NCI-H1694 (cell line): ENCODE data around the gene UBE2L6.

Experiments
- DNase-seq: peaks from one replicate; lab custom pipeline; 2025; lab: John Stamatoyannopoulos, UW

UBE2L6 gene

DNA sequence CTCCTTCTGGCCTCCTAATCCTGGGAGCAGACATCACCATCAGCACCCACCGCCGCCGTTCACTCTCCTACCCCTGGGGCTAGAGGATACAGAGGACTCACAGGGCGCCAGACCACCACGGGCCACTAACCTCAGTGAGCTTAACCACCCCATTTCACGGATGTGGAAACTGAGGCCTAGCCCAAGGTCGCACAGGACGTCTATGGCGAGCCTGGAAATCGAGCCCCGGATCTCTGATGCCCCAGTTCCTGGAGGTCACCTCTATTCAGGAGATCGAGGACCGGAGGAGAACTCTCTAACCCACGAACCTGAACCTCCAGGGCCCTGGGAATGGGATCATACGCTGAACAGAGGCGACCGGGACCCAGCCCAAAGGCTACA is 37.3 kb downstream of the UBE2L6 start:
- DNase-seq = no peak

DNA sequence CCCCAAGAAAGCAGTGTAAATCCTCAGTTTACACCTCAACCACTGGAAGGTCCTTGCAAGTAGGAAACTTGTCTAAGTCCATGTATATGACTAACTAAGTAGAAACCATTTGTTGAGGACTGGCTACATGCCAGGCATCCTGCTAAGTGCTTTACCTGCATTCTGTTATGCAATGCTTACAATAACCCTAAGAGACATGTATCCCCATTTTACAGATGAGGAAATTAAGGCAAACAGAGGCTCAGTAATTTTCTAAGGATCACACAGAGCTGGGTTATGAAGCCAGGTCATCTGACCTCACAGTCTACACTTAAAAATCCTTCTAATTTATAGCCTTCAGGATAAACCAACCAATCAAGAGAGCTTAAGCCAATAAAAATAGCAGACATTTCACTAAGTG is 38.5 kb downstream of the UBE2L6 start:
- no peak for DNase-seq

DNA sequence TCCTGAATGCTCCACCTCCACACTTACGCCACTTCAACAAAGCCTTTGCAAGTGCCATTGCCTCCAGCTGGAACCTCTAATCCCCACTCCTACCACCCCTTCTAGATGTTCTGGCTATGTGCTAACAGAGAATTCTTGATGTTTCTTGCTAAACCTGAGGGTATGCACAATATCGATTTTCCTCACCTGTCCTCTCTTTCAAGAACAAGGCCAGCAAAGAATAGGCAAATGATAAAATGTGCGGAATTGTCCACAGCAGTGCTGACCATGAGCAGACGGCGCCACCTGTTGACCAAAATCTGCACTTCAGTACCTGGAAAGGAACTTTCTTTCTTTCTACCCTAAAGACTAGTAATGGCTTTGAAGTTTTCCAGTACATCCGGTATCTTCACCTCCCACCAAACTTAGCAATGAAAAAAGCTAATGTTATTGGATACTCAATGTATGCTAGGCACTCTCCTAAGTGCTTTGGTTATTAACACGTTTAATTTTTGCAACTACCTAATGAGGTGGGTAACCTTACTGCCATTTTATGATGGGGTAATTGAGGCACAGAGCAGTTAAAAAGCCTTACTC is 40.3 kb downstream of the UBE2L6 start:
- peak; percentile 13 for DNase-seq

DNA sequence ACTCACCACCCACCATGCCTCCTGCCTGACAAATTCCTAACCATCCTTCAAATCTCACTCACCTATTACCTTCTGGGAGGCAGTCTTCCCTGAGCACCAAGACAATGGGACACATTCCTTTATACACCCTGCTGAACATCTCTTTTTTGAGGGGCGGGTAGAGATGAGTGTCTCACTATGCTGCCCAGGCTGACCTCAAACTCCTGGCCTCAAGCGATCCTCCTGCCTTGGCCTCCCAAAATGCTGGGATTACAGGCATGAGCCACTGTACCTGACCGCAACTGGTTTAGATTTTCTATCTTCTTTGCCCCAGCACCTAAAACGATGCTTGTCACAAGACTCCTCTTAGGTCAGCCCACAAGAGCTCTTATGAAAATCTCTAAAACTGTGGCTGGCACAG is 44.1 kb downstream of the UBE2L6 start:
- DNase-seq = no peak

DNA sequence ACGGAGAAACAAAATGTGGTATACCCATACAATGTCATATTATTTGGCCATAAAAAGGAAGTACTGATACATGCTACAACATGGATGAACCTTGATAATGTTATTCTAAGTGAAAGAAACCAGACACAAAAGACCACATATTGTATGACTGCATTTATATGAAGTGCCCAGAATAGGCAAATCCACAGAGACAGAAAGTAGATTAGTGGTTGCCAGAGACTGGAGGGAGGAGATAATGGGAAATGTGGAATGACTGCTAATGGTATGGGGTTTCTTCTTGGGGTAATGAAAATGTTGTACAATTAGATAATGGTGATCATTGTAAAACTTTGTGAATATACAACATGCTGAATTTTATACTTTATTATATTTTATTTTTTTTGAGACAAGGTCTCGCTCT is 46.4 kb downstream of the UBE2L6 start:
- no peak for DNase-seq

DNA sequence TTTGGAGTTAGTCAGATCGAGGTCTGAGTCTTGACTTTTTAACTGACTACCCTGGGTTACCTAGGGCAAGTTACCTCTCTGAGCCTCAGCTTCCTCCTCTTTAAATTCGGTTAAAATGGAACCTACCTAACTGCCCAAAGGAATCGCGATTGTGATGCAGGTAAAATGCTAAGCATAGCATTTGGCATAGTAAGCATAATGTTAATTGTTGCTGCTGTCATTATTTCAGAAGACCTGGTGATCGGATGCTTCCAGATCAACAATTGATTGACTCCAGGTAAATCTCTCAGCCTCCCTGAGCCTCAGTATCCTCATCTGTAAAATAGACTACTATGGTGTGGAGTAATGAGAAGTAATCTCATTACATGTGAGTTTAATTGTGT is 51.4 kb downstream of the UBE2L6 start:
- no peak for DNase-seq

DNA sequence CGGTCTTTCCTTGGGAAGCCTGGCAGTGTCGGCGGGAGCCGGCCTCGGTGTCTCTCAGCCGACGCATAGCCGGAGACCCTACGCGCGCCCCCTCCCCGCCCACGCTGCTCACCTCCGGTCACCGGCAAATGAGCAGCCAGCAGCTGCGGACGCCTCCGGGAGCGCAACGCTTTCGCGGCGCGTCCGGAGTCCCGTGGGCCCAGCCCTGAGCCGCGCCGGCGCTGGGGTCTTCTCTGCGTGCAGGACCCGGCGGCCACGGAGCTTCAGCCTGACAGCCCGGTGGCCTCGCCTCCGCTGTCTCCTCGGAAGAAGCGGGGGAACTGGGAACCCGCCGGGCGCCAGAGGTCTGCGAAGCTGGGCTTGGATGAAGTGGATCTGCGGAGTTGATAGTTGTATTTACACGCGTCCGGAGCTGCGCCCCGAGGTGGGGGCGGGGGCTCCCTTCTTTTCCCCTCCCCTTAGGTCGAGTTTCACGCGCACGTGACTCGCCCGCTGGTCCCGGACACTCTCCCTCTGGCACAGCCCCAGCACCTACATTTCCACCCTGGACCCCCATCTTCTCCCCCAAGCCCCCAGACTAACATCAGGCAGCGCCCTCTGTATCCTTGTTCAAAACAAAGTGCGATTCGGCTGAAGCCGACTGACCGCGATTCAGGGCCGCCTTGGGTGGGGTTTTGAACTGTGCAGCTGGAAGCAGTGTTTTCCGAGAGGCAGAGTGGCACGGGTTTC is 52.0 kb downstream of the UBE2L6 start, which contains the start of gene SLC43A1:
Gene SLC43A1 (minus strand): TSS at position 371 of the 729 bp plus-strand sequence. CDS start 1,591 bp downstream, outside the sequence.
- no peak for DNase-seq

DNA sequence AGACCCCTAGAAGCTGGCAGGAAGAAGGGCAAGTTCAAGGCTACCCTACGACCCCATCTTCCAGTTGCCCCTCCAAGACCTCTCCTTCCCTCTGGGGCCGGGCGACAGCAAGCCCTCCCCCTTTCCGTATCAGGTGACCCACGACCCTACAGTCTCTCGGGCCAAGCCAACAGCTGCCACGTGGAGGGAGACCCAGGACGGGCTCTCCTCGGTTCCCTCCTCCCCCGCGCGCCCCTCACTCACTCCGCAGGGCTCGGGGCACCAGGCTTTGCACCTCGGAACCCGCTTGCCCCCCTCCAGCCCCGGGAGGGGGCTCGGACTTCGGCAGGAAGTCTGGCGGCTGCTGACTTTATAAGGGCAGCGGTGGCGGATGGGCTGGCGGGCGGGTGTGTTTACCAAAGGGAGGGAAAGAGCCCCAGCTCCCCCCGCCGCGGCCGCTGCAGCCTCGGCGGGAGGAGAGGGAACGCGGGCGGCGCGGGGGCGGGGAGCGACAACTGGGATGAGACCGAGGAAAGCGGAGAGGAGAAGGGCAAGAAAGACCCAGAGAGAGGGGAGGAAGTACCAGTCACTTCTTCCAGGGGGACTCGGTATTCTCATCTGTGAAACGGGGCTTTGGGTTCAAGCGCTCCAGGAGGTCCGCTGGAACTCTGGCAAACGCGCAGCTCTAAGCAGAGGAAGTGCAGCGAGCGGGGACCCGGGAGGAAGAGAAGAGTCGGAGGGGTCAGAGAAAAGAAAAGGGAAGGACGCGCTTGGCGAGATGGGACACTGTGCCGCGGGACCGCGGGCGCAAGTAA is 52.7 kb downstream of the UBE2L6 start:
- no peak for DNase-seq

DNA sequence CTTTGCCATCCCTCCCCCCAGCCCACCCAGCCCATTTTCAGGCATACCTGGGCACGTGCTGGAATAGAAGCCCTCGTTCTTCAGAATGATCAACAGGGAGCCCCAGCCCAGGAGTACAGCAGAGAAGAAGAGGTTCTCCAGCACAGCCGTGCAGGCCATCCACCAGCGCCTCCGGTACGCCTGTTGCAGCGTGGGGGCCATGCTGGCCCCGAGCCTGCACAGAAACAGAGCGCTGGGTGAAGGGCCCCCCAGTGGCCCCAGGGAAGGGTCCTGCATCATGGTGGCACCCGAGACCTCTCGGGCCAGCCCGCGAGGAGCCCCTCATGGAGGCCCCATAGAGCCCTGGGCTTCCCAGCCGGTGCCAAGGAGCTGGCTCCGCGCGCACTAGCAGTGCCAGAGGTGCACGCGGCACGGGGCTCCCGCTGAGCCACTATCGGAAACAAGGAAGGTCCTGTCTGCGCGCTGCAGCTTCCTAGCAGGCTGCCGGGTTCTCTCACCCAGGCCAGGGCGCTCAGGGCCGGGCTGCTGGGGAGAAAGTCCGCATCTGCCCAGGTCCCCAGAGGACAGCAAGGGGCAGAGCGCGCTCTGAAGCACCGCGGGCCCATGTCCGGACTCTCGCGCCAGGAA is 53.4 kb downstream of the UBE2L6 start:
- DNase-seq = no peak

DNA sequence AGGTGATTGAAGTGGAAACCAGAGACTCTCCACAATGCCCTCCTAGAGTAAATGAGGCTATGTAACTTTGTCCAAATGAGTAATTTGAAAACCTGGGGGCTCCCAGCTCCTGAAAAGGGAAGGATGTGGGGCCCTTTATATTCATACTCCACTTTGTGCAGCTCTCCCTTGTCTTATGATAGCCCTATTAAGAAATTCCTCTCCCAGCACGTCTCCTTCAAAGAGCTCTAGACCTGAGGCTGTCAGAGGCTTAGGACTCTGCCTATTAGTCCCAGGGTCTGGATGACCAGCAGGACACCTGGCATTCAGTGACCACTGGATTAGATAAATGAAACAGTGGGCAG is 54.0 kb downstream of the UBE2L6 start:
- DNase-seq = no peak

DNA sequence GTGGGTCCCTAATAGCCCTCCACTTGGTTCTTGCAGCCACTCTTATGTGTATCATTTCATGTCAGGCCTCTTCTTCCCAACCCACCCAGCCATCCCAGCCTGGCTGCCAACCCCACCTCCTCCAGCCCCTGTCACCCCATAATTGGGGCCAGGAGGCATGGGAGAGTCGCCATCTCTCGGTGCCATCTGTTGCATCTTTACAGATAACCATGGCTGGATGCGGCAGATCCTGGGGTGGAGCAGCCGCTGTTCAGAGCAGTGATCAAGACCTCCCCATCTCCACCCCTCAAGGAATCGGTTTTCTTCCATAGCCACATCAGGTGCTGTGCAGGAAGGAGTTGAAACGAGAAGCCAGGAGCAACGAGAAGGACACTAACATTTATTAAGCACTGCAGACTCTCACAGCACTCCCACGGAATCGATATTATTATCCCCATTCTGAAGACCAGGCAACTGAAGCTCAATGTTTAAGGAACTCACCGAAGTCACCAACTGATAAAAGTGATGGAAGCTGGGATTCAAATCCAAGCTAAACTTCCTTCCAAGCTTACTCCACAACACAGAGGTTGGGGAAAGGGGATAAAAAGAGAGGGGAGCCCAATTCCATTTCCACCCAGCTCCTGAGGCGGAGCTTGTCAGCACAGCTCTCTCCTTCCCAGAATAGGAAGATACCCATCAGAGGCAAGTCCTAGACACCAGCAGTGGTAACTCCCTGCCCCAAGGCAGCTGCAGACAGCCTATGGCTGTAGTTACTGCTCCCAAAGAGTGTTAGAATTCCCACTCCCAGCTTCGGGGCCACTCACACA is 54.6 kb downstream of the UBE2L6 start:
- no peak for DNase-seq

DNA sequence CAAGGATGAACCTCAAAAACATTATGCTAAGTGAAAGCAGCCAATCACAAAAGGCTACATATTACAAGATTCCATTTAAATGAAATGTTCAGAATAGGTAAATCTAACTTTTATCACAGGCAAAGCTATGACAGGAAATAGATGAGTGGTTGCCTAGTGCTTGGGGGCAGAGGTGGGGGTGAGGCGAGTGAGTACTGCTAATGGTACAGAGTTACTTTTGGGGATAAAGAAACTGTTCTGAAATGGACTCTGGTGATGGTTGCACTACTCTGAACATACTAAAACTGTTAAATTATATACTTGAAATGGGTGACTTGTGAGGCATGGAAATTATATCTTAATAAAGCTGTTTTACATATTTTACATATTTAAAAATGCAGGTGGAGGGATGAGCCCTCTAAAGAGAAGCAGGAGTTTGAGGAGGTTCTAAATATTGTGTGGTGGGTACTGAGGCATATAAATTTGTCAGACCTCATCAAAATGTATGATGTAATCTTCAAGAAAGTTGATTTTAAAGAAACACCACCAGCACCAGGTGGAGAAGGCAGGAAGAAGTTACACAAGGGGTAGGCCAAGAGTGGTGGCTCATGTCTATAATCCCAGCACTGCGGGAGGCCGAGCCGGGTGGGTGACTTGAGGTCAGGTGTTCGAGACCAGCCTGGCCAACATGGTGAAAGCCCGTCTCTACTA is 55.6 kb downstream of the UBE2L6 start:
- DNase-seq = no peak

DNA sequence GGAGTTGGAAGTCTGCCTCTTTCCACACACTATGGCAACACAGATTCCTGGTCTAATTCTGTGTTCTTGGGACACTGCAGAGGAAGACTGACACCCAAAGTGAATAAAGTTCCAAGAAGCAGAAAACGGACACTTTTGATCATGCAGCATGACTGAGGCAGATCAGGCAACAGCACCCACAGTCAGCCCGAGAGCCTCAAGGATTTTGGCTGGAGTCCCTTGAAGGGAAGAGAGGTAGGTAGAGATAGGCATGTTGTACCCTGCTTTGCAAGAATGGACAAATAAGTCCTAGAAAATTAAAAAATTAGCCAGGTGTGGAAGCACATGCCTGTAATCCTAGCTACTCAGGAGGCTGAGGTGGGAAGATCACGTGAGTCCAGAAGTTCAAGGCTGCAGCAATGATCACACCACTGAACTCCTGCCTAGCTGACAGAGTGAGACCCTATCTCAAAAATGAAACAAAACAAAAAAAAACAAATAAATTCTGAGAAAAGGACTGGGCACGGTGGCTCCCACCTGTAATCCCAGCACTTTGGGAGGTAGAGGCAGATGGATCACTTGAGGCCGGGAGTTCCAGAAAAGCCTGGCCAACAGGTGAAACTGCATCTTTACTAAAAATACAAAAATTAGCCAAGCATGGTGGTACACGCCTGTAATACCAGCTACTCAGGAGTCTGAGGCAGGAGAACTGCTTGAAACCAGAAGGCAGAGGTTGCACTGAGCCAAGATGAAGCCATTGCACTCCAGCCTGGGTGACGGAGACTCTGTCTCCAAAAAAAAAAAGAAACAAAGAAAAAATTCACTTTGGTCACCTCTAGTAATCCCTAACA is 58.9 kb downstream of the UBE2L6 start:
- no peak for DNase-seq

DNA sequence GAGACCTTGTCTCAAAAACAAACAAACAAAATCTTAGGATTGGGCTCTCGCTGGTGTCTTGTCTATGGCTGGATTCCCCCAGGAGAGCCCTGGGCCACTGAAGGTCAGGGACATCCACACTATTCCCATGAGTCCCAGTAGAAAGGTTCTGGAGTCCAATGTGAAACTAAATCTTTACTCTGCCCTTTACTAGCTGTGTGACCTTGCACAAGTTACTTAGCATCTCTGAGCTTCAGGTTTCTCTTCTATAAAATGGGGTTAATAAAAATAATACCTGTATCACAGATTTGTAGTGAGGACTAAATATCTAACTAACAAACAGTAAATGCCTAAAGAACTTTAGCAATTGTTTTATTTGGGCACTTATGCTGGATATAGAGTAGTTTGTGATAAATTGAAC is 61.0 kb downstream of the UBE2L6 start:
- DNase-seq = no peak

DNA sequence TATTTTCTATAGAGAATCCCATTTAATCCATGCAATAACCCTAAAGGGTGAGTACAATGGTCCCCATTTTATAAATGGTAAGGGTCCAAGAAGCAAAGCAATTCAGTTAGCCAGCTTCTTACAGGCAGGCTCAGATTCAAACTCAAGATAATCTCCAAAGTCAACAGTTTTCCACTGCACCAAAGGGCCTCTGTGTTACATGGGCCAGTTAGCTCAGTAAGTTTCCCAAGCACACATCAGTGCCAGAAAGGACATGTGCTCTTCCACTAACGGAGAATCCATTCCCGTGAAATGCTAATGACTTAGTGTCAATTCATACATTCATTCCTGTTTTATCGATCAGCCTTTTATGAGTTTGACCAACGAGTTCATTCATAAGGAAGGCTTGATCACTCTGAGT is 63.0 kb downstream of the UBE2L6 start:
- no peak for DNase-seq

DNA sequence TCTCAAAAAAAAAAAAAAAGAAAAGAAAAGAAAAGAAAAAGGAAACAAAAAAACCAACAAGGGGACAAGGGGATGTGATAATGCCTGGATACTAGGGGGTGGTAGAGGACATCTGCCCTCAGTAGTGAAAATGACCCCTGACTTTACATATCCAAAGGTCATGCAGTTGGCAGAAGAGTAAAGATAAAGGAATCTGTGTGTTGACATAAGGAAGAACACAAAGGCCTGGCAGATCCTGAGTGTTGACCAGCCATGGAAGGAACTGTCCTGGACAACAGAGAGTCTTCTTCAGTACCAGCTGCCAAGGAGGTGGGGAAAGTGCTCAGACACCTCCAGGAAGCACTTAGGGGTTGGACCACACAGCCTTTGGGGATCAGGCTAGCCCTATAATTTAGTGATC is 64.6 kb downstream of the UBE2L6 start:
- no peak for DNase-seq

DNA sequence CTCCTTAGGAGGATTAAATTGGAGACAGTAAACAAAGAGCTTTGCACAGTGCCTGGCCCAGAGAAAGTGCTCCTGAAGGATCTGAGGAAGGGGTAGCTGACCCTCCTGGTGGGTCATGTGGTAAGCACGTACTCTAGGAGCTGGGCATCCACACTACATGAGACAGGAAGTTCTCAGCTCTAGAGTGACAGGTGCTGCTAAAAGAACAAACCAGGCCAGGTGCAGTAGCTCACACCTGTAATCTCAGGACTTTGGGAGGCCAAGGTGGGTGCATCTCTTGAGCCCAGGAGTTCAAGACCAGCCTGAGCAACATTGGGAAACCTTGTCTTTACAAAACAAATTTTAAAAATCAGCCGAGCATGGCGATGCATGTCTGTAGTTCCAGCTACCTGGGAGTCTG is 65.1 kb downstream of the UBE2L6 start:
- DNase-seq = no peak

DNA sequence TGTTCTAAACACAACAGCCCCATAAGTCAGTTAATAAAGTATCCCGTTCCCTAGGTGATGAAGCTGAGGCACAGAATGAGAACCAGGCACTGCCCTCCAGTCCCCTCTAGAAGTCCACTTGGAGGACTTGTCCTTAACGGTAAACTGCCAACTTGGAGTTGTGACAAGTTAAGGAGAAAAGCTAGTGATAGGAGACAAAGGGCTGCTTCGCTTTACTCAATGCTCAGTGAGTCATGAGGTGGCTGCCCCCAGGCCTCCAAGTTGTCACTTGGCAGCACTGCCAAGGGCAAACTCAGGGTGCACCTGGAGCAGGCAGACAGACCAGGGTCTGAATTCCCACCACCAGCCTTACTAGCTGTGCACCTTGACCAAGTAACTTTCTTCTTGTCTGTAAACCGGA is 65.5 kb downstream of the UBE2L6 start:
- DNase-seq = no peak
